ENCODE data around the gene DCTN5.

DCTN5 gene

DNA sequence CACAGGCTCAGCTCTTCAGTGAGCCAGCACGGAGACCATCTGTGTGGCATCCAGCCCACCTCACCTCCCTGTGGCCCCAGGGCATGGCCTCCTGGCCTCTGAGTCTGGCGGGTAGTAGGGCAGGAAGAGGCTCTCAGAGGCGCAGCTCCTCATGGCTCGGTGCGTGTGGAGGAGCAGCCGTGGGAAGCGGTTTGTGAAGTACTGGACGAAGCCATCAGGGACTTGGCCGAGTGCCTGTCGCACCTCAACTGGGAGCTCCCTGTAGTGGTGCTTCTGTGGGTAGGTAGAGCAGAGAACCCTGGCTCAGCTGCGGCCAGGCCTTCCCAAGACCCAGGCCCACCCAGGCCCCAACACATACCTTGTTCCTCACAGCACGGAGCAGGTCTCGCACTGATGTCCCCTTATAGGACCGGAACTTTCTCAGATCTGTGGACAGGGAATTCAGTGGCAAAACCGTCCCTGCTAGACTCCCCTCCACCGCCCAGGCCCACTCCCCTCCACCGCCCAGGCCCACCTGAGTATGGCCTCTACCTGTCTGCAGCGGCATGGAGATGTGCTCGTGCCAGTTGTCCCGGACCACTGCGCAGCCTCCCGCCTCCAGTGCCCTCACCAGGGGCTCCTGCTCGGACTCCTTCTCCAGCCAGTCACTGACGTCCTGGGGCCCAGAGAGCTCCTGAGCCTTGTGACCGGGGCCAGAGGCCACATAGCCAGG lies 49.7 kb downstream of the DCTN5 start:
- ChIA-PET POLR2A (ENCODE audit: low non-redundant PET) (no interaction called here), CTCF (interaction anchor here (0.6 to 0.7 kb wide), 2 partner anchors 30 to 354 kb away, joined by 4 read pairs; no protein-coding TSS in a partner anchor)
- no peak for DNase-seq (ENCODE audit: low spot score)
- H3K27ac ChIP-seq = peak overlapping the region; percentile 67
- TF ChIP-seq CTCF (conservative IDR thresholded peaks at IDR 0.05; ENCODE audit: low read depth) = no peak

DNA sequence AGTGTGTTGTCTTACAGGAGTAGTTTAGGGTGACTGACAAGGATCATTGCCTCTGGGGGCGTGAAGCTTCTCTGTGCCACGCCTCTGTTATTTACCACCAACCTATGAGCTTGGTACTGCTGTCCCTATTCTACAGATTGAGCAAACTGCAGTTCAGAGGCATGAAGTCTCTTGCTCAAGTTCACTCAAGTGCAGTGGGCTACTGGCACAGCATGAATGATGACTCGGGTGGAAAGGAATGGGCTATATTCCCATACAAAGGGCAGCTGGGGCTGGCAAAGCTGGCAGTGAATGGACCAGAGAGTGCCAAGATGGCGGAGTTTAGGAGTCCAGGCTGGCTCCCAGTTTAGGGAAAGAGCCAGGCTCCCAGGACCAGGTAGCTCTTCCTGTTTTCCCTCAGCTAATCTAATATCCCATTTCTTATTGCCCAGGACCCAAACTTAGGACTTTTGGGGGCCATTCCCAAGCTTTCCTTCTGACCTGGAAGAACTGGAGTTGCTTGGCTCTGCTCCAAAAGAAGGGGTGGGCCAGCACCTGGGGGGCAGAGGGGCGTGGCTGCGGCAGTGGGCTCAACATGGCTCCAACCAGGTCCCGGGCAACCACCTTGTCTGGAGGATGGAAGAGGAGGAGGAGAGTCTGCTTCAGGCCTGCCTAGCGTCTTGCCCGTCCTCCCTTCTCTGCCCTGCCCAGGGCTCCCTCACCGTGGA lies 50.4 kb downstream of the DCTN5 start:
- no peak for TF ChIP-seq CTCF (conservative IDR thresholded peaks at IDR 0.05; ENCODE audit: low read depth)
- peak overlapping the region; percentile 67 for H3K27ac ChIP-seq
- CTCF ChIA-PET = interaction anchor here (1.2 kb wide), 1 partner anchor 13 kb away, joined by 5 read pairs; the partner anchor contains the start of gene PLK1
- DNase-seq (ENCODE audit: low spot score) = peak; percentile 23
- POLR2A ChIA-PET (ENCODE audit: low non-redundant PET) = no interaction called here

- no peak for DNase-seq (ENCODE audit: low spot score)
- H3K27ac ChIP-seq = peak overlapping the region; percentile 67
- ChIA-PET POLR2A (ENCODE audit: low non-redundant PET) (no interaction called here), CTCF (interaction anchor here (1.2 kb wide), 1 partner anchor 14 kb away, joined by 5 read pairs; the partner anchor contains the start of gene PLK1)
- no peak for TF ChIP-seq CTCF (conservative IDR thresholded peaks at IDR 0.05; ENCODE audit: low read depth)
These were observed 51.0 kb downstream of the DCTN5 start for GRCh38 chr16:23692190-23692837.

- no peak for TF ChIP-seq CTCF (conservative IDR thresholded peaks at IDR 0.05; ENCODE audit: low read depth)
- no peak overlapping the region for H3K27ac ChIP-seq
- CTCF ChIA-PET = no interaction called here
- POLR2A ChIA-PET (ENCODE audit: low non-redundant PET) = no interaction called here
- no peak for DNase-seq (ENCODE audit: low spot score)
These were observed 53.0 kb downstream of the DCTN5 start for GRCh38 chr16:23694265-23694643.

- CTCF ChIA-PET = no interaction called here
- no peak for TF ChIP-seq CTCF (conservative IDR thresholded peaks at IDR 0.05; ENCODE audit: low read depth)
- DNase-seq (ENCODE audit: low spot score) = no peak
- H3K27ac ChIP-seq = no peak overlapping the region
- POLR2A ChIA-PET (ENCODE audit: low non-redundant PET) = no interaction called here
These were observed 53.5 kb downstream of the DCTN5 start for GRCh38 chr16:23694644-23695373.

DNA sequence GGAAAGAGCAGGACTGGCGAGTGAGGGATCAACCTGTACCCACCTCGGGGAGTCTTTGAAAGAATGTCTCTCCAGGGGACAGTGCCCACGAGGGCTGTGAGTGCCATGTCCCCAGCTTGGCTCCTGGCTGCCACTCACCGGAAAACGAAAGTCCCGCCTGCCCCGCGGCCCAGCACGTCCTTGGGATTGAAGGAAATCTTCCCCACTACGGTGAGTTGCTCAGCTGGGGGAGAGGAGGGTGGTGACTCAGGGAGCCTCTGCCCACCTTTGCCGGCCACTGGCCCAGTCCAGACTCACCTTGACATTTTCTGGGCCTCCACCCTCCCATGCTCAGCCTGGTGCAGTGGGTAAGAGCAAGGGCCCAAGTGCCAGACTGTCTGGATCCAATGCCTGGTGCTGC lies 54.5 kb downstream of the DCTN5 start:
- ChIA-PET CTCF (interaction anchor here (0.7 kb wide), 1 partner anchor 814 kb away, joined by 3 read pairs; no protein-coding TSS in a partner anchor), POLR2A (ENCODE audit: low non-redundant PET) (no interaction called here)
- TF ChIP-seq CTCF (conservative IDR thresholded peaks at IDR 0.05; ENCODE audit: low read depth) = no peak
- H3K27ac ChIP-seq = no peak overlapping the region
- no peak for DNase-seq (ENCODE audit: low spot score)
